H1 (cell line): Measurements from ENCODE around the gene AGPAT4. TPM values are rescaled to one million over a fixed set of nuclear protein-coding genes. Genes with fewer than 3 reads are reported as not detected.

Source experiments
- CTCF ChIA-PET: fragments of 300-600 bp; sonication (Branson Sonifier 250); formaldehyde crosslinking; loops from one replicate; lab custom pipeline; 2021; ENCODE audit not compliant: partially characterized antibody; lab: Charles Lee
- POLR2A ChIA-PET: fragments of 300-600 bp; sonication (Branson Sonifier 250); formaldehyde crosslinking; loops from one replicate; lab custom pipeline; 2021; ENCODE audit warnings: inconsistent platforms; ENCODE audit not compliant: partially characterized antibody; lab: Charles Lee
- DNase-seq, 2 experiments: peaks; one replicate each; pipeline versions ENCODE4 v3.0.0 to v3.0.0-alpha.2; 2010 to 2022; ENCODE audit warnings: low spot score in 2 of 2, low read depth in 1 of 2, mixed read lengths in 1 of 2
- FAIRE-seq: peaks from 2 replicates; lab custom pipeline; 2011; peaks lifted over from hg19 to GRCh38; lab: Jason Lieb, UNC
- H2AFZ ChIP-seq: 2 replicates; pipeline ENCODE4 v1.8.1; 2012; ENCODE audit warnings: low read length, inconsistent platforms
- H2AK5ac ChIP-seq: 2 replicates; pipeline ENCODE4 v1.6.1; 2013; ENCODE audit warnings: low read depth, low read length
- H2BK120ac ChIP-seq: replicated peaks from 2 replicates; pipeline ENCODE3; 2013; ENCODE audit warnings: low read depth, low read length, inconsistent platforms
- H2BK12ac ChIP-seq: 2 replicates; pipeline ENCODE4 v1.6.1; 2013; ENCODE audit warnings: low read depth, low read length
- H2BK15ac ChIP-seq: 2 replicates; pipeline ENCODE4 v1.6.1; 2013; ENCODE audit warnings: low read length
- H2BK20ac ChIP-seq: 2 replicates; pipeline ENCODE4 v1.6.1; 2013; ENCODE audit warnings: low read length
- H2BK5ac ChIP-seq: 2 replicates; pipeline ENCODE4 v1.6.1; 2013; ENCODE audit warnings: low read depth, low read length
- H3K14ac ChIP-seq: 2 replicates; pipeline ENCODE4 v1.6.1; 2013; ENCODE audit warnings: inconsistent platforms; ENCODE audit not compliant: insufficient read length
- H3K18ac ChIP-seq: 2 replicates; pipeline ENCODE4 v1.6.1; 2013; ENCODE audit warnings: low read length; ENCODE audit errors: extremely low read depth
- H3K23ac ChIP-seq: 2 replicates; pipeline ENCODE4 v1.6.1; 2013; ENCODE audit warnings: inconsistent platforms; ENCODE audit not compliant: insufficient read length
- H3K23me2 ChIP-seq: 2 replicates; pipeline ENCODE4 v1.6.1; 2013; ENCODE audit warnings: low read depth, low read length
- H3K27ac ChIP-seq: 2 replicates; pipeline ENCODE4 v1.6.1; 2011; ENCODE audit warnings: low read depth, low read length, inconsistent platforms
- H3K27me3 ChIP-seq, 4 experiments: replicated peaks in 1 of 4; 1 replicate in 1 of 4; 2 replicates in 3 of 4; pipeline versions ENCODE4 v1.6.1 to v1.8.1; 2011 to 2013; ENCODE audit warnings: low read length in 3 of 4, mild to moderate bottlenecking in 3 of 4, inconsistent platforms in 2 of 4, mixed read lengths in 2 of 4, moderate library complexity in 1 of 4; ENCODE audit not compliant: control insufficient read depth in 3 of 4, insufficient read depth in 3 of 4; ENCODE audit errors: extremely low read depth in 1 of 4
- H3K36me3 ChIP-seq, 4 experiments: 2 replicates each; pipeline versions ENCODE4 v1.6.1 to v1.8.1; 2011 to 2013; ENCODE audit warnings: mild to moderate bottlenecking in 4 of 4, low read length in 3 of 4, moderate library complexity in 2 of 4, control low read depth in 1 of 4, inconsistent platforms in 1 of 4; ENCODE audit not compliant: insufficient read depth in 4 of 4, control insufficient read depth in 2 of 4
- H3K4ac ChIP-seq: replicated peaks from 2 replicates; pipeline ENCODE3; 2013; ENCODE audit warnings: low read length, low read depth, mixed read lengths, inconsistent platforms; ENCODE audit not compliant: insufficient read length
- H3K4me1 ChIP-seq, 4 experiments: replicated peaks in 1 of 4; 1 replicate in 1 of 4; 2 replicates in 3 of 4; pipeline versions ENCODE4 v1.6.1 to v1.8.1; 2011 to 2013; ENCODE audit warnings: low read length in 3 of 4, inconsistent platforms in 2 of 4, mixed read lengths in 1 of 4; ENCODE audit not compliant: insufficient read depth in 4 of 4, control insufficient read depth in 3 of 4
- H3K4me2 ChIP-seq, 2 experiments: 2 replicates each; pipeline versions ENCODE4 v1.6.1 to v1.8.1; 2011 to 2013; ENCODE audit warnings: low read depth in 2 of 2, low read length in 2 of 2, control low read depth in 1 of 2, inconsistent platforms in 1 of 2, mild to moderate bottlenecking in 1 of 2; ENCODE audit not compliant: insufficient read depth in 1 of 2
- H3K4me3 ChIP-seq, 4 experiments: fragments of 200-600, 300-600 bp in 1 of 4; sonication (generic), shearing (Covaris generic), sonication (Bioruptor Twin) in 1 of 4; 2 replicates each; pipeline versions ENCODE4 v1.5.1 to v1.8.1; 2011 to 2016; ENCODE audit warnings: low read length in 4 of 4, low read depth in 3 of 4, control low read depth in 2 of 4, inconsistent platforms in 2 of 4, mild to moderate bottlenecking in 2 of 4, mixed read lengths in 1 of 4, moderate library complexity in 1 of 4; ENCODE audit not compliant: insufficient read depth in 2 of 4; ENCODE audit errors: extremely low read depth in 1 of 4
- H3K56ac ChIP-seq: replicated peaks from 2 replicates; pipeline ENCODE3; 2013; ENCODE audit warnings: low read depth, mild to moderate bottlenecking, mixed read lengths, low read length, inconsistent platforms; ENCODE audit not compliant: insufficient read length
- H3K79me1 ChIP-seq: 2 replicates; pipeline ENCODE4 v1.6.1; 2013; ENCODE audit warnings: low read depth, low read length, control low read depth
- H3K79me2 ChIP-seq, 2 experiments: 2 replicates each; pipeline versions ENCODE4 v1.6.1 to v1.8.1; 2012 to 2013; ENCODE audit warnings: low read length in 2 of 2, mild to moderate bottlenecking in 2 of 2, inconsistent platforms in 1 of 2; ENCODE audit not compliant: insufficient read depth in 2 of 2, control insufficient read depth in 1 of 2
- H3K9ac ChIP-seq, 4 experiments: replicated peaks in 1 of 4; 1 replicate in 1 of 4; 2 replicates in 3 of 4; pipeline versions ENCODE4 v1.6.1 to v1.8.1; 2011 to 2013; ENCODE audit warnings: low read depth in 3 of 4, low read length in 3 of 4, control low read depth in 2 of 4, mild to moderate bottlenecking in 2 of 4, moderate library complexity in 2 of 4, inconsistent platforms in 1 of 4; ENCODE audit errors: extremely low read depth in 1 of 4
- H3K9me3 ChIP-seq, 2 experiments: 2 replicates each; pipeline versions ENCODE4 v1.6.1 to v1.8.1; 2012 to 2013; ENCODE audit warnings: mild to moderate bottlenecking in 2 of 2, moderate library complexity in 2 of 2, control low read depth in 1 of 2, inconsistent platforms in 1 of 2, low read depth in 1 of 2, low read length in 1 of 2, mixed read lengths in 1 of 2; ENCODE audit not compliant: insufficient read depth in 2 of 2
- H4K20me1 ChIP-seq, 2 experiments: replicated peaks in 1 of 2; 2 replicates each; pipeline versions ENCODE3 to v1.8.1; 2011 to 2013; ENCODE audit warnings: inconsistent platforms in 2 of 2, low read length in 2 of 2, mild to moderate bottlenecking in 1 of 2; ENCODE audit not compliant: insufficient read depth in 2 of 2, control insufficient read depth in 1 of 2
- H4K5ac ChIP-seq: 2 replicates; pipeline ENCODE4 v1.6.1; 2013; ENCODE audit warnings: low read length, low read depth, mixed read lengths, inconsistent platforms; ENCODE audit not compliant: insufficient read length
- H4K8ac ChIP-seq: 2 replicates; pipeline ENCODE4 v1.8.0; 2013; ENCODE audit warnings: mild to moderate bottlenecking, moderate library complexity, low read length, inconsistent platforms; ENCODE audit not compliant: insufficient read depth; ENCODE audit errors: extremely low read depth
- H4K91ac ChIP-seq: replicated peaks from 2 replicates; pipeline ENCODE3; 2013; ENCODE audit warnings: low read length, mixed read lengths, inconsistent platforms; ENCODE audit not compliant: insufficient read length
- BCL11A ChIP-seq, 2 experiments: IDR thresholded peaks; one replicate each; pipeline ENCODE4 v1.6.1; 2011; ENCODE audit warnings: low read depth in 2 of 2, low read length in 2 of 2, mild to moderate bottlenecking in 2 of 2
- CEBPB ChIP-seq: IDR thresholded peaks from 2 replicates; pipeline ENCODE4 v1.6.1; 2012; ENCODE audit warnings: low read depth, low read length
- CREB1 ChIP-seq: IDR thresholded peaks from 2 replicates; pipeline ENCODE4 v1.6.1; 2012; ENCODE audit warnings: inconsistent platforms
- KDM1A ChIP-seq: fragments of 200-600, 300-600 bp; sonication (generic); IDR thresholded peaks from 2 replicates; pipeline ENCODE4 v1.7.1; 2016; ENCODE audit warnings: mild to moderate bottlenecking, low read length, borderline replicate concordance
- NANOG ChIP-seq: IDR thresholded peaks from 2 replicates; pipeline ENCODE4 v1.6.1; 2011; ENCODE audit warnings: low read length, low read depth, mild to moderate bottlenecking, inconsistent platforms; ENCODE audit not compliant: insufficient read depth, poor library complexity, severe bottlenecking
- POU5F1 ChIP-seq: IDR thresholded peaks from 2 replicates; pipeline ENCODE4 v1.6.1; 2011; ENCODE audit warnings: low read depth, mild to moderate bottlenecking, low read length, moderate library complexity
- RFX5 ChIP-seq: IDR thresholded peaks from 2 replicates; pipeline ENCODE4 v1.6.1; 2011; ENCODE audit warnings: low read depth, low read length, improper control_type of control experiment, borderline replicate concordance
- SAP30 ChIP-seq: fragments of 300-600 bp; sonication (generic); IDR thresholded peaks from 2 replicates; pipeline ENCODE4 v1.7.1; 2012; ENCODE audit warnings: low read length, moderate library complexity, mild to moderate bottlenecking, inconsistent platforms; ENCODE audit not compliant: insufficient read depth, insufficient replicate concordance
- SP1 ChIP-seq: IDR thresholded peaks from 2 replicates; pipeline ENCODE4 v1.6.1; 2011; ENCODE audit warnings: low read depth, low read length
- SRF ChIP-seq: IDR thresholded peaks from 2 replicates; pipeline ENCODE4 v1.6.1; 2011; ENCODE audit warnings: mild to moderate bottlenecking, low read depth, low read length, moderate library complexity
- TAF7 ChIP-seq: optimal IDR thresholded peaks from 2 replicates; pipeline ENCODE3; 2011; ENCODE audit warnings: low read depth, mild to moderate bottlenecking, inconsistent platforms, low read length, moderate library complexity, borderline replicate concordance
- WGBS, 2 experiments: shearing (Covaris generic) in 1 of 2; methylation state at CpG; one replicate each; pipeline versions ENCODE4 v1.1.6 to v1.1.7; 2013 to 2015; ENCODE audit warnings: low lambda C conversion rate in 2 of 2, mixed read lengths in 2 of 2, inconsistent platforms in 1 of 2, low coverage in 1 of 2, missing lambda C conversion rate in 1 of 2; ENCODE audit not compliant: insufficient replicate concordance in 2 of 2, insufficient coverage in 1 of 2, insufficient read length in 1 of 2; ENCODE audit errors: extremely low coverage in 1 of 2, missing lambda C conversion rate in 1 of 2; 5-methylcytosine and 5-hydroxymethylcytosine counted together
- polyA plus RNA-seq, 7 experiments: library from polyadenylated mRNA; depleted of rRNA in 3 of 7; stranded (reverse) in 5 of 7; unstranded in 2 of 7; fragments of >200 nt in 5 of 7; fragments of 200-250 nt in 2 of 7; gene quantifications; 1 replicate in 5 of 7; 2 replicates in 1 of 7; 4 replicates in 1 of 7; pipeline versions ENCODE4 v1.2.1 to v1.2.3, GENCODE V29; 2011 to 2013; ENCODE audit warnings: missing spikeins in 2 of 7, mixed read lengths in 2 of 7
- total RNA-seq: library from RNA; stranded (reverse); fragmentation: NEBNext Ultra II Directional; extraction: Animal tissue kit (Norgen Biotek cat#: 25700); gene quantifications from 2 replicates; pipeline ENCODE4 v1.2.1, GENCODE V29; 2021
- TF ChIP-seq, protein P1 (sequence below), 3 experiments: IDR thresholded peaks; 1 replicate in 2 of 3; 2 replicates in 1 of 3; pipeline versions ENCODE4 v1.5.1 to v1.6.1; 2011; ENCODE audit warnings: low read length in 3 of 3, mild to moderate bottlenecking in 3 of 3, inconsistent platforms in 2 of 3, low read depth in 1 of 3, moderate library complexity in 1 of 3; ENCODE audit not compliant: insufficient read depth in 1 of 3; ENCODE audit errors: control extremely low read depth in 1 of 3

Gene AGPAT4
- total and polyA plus RNA-seq, 2 of the 8 experiments (the other 6 are each of a cell fraction or from before 2014, with no cell fraction given), result 13.5 to 23.8 TPM

DNA sequence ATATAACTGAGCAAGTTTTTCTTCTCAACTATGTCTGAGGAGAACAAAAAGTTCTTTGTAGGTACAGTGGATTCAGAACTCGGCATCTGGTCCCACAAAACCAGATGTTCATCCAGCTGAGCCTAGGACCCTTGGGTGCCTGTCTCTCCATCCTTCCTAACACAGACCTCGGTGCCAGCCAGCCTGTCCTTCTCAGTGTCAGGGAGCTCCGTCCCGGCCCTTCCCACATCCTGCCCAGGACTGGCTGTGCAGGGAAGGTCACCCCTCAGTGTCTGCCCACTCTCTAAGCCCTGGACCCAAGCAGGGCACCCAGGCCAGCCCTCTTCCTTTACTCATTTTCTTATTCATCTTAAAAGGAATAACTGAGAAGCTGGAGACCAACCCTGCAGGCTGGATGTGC is 32.0 kb upstream of the AGPAT4 start:
- Histone ChIP-seq H2BK20ac (no peak overlapping the region), H4K5ac (no peak overlapping the region), H2AK5ac (no peak overlapping the region), H3K14ac (no peak overlapping the region), H3K4me2 (no peak overlapping the region), H4K20me1 (no peaks in the 10 kb centered on the region), H3K4me1 (no peaks in the 10 kb centered on the region), H3K23ac (no peak overlapping the region), H3K79me2 (no peaks in the 10 kb centered on the region), H3K9me3 (peaks cover 0 to 6% of the 10 kb centered on the region in 2 experiments; a peak in 1 of 4 replicates), H2BK12ac (no peak overlapping the region), H3K4me3 (no peak overlapping the region), H3K36me3 (no peaks in the 10 kb centered on the region), H2AFZ (no peak overlapping the region), H3K27me3 (no peaks in the 10 kb centered on the region), H4K91ac (no peak overlapping the region), H3K23me2 (0 out of 2 replicates have a peak, but pooled peaks cover 1% of the 10 kb centered on the region), H3K56ac (no peak overlapping the region), H3K27ac (no peak overlapping the region), H3K79me1 (no peaks in the 10 kb centered on the region), H2BK15ac (no peak overlapping the region), H3K9ac (no peak overlapping the region), H3K4ac (no peak overlapping the region), H2BK5ac (no peak overlapping the region), H3K18ac (no peak overlapping the region), H4K8ac (no peak overlapping the region), H2BK120ac (no peak overlapping the region)
- DNase-seq (no peak), FAIRE-seq (no peak)
- CTCF ChIA-PET, result interaction anchor here (0.6 to 0.7 kb wide), 2 partner anchors 62 to 68 kb away, joined by 3 to 5 read pairs; no protein-coding TSS in a partner anchor
- POLR2A ChIA-PET, result no interaction called here
- 86% methylated on average over 4 of the region's 4 CpGs; no CpG with 5 or more reads in 1 of the 2 experiments for WGBS, 2 experiments
- TF ChIP-seq KDM1A (no peak), NANOG (no peak), CEBPB (no peak), POU5F1 (no peak), SRF (no peak), CREB1 (no peak), SP1 (no peak), RFX5 (no peak), SAP30 (no peak), TAF7 (no peak), BCL11A (IDR thresholded peaks at IDR 0.05; ENCODE audit: low read depth in 2 of 2, low read length in 2 of 2) (no peak)
- TF ChIP-seq, protein P1, sequence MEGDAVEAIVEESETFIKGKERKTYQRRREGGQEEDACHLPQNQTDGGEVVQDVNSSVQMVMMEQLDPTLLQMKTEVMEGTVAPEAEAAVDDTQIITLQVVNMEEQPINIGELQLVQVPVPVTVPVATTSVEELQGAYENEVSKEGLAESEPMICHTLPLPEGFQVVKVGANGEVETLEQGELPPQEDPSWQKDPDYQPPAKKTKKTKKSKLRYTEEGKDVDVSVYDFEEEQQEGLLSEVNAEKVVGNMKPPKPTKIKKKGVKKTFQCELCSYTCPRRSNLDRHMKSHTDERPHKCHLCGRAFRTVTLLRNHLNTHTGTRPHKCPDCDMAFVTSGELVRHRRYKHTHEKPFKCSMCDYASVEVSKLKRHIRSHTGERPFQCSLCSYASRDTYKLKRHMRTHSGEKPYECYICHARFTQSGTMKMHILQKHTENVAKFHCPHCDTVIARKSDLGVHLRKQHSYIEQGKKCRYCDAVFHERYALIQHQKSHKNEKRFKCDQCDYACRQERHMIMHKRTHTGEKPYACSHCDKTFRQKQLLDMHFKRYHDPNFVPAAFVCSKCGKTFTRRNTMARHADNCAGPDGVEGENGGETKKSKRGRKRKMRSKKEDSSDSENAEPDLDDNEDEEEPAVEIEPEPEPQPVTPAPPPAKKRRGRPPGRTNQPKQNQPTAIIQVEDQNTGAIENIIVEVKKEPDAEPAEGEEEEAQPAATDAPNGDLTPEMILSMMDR (IDR thresholded peaks at IDR 0.05; ENCODE audit: control extremely low read depth in 1 of 3, insufficient read depth in 1 of 3, low read depth in 1 of 3, low read length in 3 of 3), result no peak
